ENCODE measurements around the gene IL1RAPL2.

GRCh38 chrX:104728456-104728855 is 162.5 kb downstream of the IL1RAPL2 start:
- TF ChIP-seq CTCF (IDR thresholded peaks at IDR 0.05) = no peak
- TF ChIP-seq POLR2A (IDR thresholded peaks at IDR 0.05) = no peak

Measured in heart left ventricle (tissue), 13 donors.